ENCODE data around the gene LCA5L. TPM values are rescaled to one million over a fixed set of nuclear protein-coding genes. Genes with fewer than 3 reads are reported as not detected.

The LCA5L gene
- total and polyA plus RNA-seq, 2 experiments from 2014 or later, result 0.69 to 1.4 TPM

DNA sequence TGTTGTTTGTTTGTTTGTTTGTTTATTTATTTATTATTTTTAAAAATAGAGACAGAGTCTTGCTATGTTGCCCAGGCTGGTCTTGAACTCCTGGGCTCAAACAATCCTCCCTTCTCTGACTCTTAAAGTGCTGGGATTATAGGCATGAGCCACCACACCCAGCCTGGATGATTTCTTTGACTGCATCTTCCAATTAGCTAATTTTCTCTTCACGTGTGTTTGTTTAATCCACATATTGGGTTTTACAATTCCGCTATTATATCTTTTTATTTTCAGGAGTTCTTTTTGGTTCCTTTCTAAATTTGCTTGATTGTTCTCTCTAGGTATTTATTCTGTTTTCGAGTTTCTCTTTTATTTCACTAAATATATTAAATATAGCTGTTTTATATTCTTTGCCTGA lies 26.0 kb upstream of the LCA5L start:
- TF ChIP-seq POLR2AphosphoS5 (IDR thresholded peaks at IDR 0.05; ENCODE audit: low read depth) (no peak), JUNB (IDR thresholded peaks at IDR 0.05; ENCODE audit: unreplicated experiment) (no peak), ZNF114 (CRISPR knock-in tag; IDR thresholded peaks at IDR 0.05) (no peak), NANOG (IDR thresholded peaks at IDR 0.05; ENCODE audit: borderline replicate concordance) (no peak), EZH2phosphoT487 (IDR thresholded peaks at IDR 0.05; ENCODE audit: unreplicated experiment) (no peak), CREB1 (CRISPR knock-in tag; IDR thresholded peaks at IDR 0.05; ENCODE audit: low read depth) (no peak), ZNF331 (CRISPR knock-in tag; IDR thresholded peaks at IDR 0.05; ENCODE audit: low read depth) (no peak), STAT1 (IDR thresholded peaks at IDR 0.05; ENCODE audit: unreplicated experiment) (no peak), EZH2 (IDR thresholded peaks at IDR 0.05; ENCODE audit: low read depth, unreplicated experiment) (no peak)
- TF ChIP-seq, protein P1, sequence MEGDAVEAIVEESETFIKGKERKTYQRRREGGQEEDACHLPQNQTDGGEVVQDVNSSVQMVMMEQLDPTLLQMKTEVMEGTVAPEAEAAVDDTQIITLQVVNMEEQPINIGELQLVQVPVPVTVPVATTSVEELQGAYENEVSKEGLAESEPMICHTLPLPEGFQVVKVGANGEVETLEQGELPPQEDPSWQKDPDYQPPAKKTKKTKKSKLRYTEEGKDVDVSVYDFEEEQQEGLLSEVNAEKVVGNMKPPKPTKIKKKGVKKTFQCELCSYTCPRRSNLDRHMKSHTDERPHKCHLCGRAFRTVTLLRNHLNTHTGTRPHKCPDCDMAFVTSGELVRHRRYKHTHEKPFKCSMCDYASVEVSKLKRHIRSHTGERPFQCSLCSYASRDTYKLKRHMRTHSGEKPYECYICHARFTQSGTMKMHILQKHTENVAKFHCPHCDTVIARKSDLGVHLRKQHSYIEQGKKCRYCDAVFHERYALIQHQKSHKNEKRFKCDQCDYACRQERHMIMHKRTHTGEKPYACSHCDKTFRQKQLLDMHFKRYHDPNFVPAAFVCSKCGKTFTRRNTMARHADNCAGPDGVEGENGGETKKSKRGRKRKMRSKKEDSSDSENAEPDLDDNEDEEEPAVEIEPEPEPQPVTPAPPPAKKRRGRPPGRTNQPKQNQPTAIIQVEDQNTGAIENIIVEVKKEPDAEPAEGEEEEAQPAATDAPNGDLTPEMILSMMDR (conservative IDR thresholded peaks at IDR 0.05; ENCODE audit: low read depth in 2 of 2), result no peak
- TF ChIP-seq, protein P2, sequence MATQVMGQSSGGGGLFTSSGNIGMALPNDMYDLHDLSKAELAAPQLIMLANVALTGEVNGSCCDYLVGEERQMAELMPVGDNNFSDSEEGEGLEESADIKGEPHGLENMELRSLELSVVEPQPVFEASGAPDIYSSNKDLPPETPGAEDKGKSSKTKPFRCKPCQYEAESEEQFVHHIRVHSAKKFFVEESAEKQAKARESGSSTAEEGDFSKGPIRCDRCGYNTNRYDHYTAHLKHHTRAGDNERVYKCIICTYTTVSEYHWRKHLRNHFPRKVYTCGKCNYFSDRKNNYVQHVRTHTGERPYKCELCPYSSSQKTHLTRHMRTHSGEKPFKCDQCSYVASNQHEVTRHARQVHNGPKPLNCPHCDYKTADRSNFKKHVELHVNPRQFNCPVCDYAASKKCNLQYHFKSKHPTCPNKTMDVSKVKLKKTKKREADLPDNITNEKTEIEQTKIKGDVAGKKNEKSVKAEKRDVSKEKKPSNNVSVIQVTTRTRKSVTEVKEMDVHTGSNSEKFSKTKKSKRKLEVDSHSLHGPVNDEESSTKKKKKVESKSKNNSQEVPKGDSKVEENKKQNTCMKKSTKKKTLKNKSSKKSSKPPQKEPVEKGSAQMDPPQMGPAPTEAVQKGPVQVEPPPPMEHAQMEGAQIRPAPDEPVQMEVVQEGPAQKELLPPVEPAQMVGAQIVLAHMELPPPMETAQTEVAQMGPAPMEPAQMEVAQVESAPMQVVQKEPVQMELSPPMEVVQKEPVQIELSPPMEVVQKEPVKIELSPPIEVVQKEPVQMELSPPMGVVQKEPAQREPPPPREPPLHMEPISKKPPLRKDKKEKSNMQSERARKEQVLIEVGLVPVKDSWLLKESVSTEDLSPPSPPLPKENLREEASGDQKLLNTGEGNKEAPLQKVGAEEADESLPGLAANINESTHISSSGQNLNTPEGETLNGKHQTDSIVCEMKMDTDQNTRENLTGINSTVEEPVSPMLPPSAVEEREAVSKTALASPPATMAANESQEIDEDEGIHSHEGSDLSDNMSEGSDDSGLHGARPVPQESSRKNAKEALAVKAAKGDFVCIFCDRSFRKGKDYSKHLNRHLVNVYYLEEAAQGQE (IDR thresholded peaks at IDR 0.05; ENCODE audit: unreplicated experiment), result no peak
- TF ChIP-seq, protein P3, sequence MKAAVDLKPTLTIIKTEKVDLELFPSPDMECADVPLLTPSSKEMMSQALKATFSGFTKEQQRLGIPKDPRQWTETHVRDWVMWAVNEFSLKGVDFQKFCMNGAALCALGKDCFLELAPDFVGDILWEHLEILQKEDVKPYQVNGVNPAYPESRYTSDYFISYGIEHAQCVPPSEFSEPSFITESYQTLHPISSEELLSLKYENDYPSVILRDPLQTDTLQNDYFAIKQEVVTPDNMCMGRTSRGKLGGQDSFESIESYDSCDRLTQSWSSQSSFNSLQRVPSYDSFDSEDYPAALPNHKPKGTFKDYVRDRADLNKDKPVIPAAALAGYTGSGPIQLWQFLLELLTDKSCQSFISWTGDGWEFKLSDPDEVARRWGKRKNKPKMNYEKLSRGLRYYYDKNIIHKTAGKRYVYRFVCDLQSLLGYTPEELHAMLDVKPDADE (IDR thresholded peaks at IDR 0.05), result no peak
- TF ChIP-seq, protein P4, sequence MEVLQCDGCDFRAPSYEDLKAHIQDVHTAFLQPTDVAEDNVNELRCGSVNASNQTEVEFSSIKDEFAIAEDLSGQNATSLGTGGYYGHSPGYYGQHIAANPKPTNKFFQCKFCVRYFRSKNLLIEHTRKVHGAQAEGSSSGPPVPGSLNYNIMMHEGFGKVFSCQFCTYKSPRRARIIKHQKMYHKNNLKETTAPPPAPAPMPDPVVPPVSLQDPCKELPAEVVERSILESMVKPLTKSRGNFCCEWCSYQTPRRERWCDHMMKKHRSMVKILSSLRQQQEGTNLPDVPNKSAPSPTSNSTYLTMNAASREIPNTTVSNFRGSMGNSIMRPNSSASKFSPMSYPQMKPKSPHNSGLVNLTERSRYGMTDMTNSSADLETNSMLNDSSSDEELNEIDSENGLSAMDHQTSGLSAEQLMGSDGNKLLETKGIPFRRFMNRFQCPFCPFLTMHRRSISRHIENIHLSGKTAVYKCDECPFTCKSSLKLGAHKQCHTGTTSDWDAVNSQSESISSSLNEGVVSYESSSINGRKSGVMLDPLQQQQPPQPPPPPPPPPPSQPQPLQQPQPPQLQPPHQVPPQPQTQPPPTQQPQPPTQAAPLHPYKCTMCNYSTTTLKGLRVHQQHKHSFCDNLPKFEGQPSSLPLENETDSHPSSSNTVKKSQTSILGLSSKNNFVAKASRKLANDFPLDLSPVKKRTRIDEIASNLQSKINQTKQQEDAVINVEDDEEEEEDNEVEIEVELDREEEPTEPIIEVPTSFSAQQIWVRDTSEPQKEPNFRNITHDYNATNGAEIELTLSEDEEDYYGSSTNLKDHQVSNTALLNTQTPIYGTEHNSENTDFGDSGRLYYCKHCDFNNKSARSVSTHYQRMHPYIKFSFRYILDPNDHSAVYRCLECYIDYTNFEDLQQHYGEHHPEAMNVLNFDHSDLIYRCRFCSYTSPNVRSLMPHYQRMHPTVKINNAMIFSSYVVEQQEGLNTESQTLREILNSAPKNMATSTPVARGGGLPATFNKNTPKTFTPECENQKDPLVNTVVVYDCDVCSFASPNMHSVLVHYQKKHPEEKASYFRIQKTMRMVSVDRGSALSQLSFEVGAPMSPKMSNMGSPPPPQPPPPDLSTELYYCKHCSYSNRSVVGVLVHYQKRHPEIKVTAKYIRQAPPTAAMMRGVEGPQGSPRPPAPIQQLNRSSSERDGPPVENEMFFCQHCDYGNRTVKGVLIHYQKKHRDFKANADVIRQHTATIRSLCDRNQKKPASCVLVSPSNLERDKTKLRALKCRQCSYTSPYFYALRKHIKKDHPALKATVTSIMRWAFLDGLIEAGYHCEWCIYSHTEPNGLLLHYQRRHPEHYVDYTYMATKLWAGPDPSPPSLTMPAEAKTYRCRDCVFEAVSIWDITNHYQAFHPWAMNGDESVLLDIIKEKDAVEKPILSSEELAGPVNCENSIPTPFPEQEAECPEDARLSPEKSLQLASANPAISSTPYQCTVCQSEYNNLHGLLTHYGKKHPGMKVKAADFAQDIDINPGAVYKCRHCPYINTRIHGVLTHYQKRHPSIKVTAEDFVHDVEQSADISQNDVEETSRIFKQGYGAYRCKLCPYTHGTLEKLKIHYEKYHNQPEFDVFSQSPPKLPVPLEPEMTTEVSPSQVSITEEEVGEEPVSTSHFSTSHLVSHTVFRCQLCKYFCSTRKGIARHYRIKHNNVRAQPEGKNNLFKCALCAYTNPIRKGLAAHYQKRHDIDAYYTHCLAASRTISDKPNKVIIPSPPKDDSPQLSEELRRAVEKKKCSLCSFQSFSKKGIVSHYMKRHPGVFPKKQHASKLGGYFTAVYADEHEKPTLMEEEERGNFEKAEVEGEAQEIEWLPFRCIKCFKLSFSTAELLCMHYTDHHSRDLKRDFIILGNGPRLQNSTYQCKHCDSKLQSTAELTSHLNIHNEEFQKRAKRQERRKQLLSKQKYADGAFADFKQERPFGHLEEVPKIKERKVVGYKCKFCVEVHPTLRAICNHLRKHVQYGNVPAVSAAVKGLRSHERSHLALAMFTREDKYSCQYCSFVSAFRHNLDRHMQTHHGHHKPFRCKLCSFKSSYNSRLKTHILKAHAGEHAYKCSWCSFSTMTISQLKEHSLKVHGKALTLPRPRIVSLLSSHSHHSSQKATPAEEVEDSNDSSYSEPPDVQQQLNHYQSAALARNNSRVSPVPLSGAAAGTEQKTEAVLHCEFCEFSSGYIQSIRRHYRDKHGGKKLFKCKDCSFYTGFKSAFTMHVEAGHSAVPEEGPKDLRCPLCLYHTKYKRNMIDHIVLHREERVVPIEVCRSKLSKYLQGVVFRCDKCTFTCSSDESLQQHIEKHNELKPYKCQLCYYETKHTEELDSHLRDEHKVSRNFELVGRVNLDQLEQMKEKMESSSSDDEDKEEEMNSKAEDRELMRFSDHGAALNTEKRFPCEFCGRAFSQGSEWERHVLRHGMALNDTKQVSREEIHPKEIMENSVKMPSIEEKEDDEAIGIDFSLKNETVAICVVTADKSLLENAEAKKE (CRISPR knock-in tag; IDR thresholded peaks at IDR 0.05), result no peak
- Histone ChIP-seq H3K79me2 (replicated peaks; ENCODE audit: insufficient read depth) (no peaks in the 10 kb centered on the region), H3K27me3 (ENCODE audit: insufficient read depth) (no peaks in the 10 kb centered on the region), H3K4me3 (no peak overlapping the region), H4K20me1 (replicated peaks; ENCODE audit: insufficient read depth) (no peaks in the 10 kb centered on the region), H3F3A (replicated peaks; ENCODE audit: low read depth) (no peaks in the 10 kb centered on the region), H3K27ac (ENCODE audit: low read depth) (no peak overlapping the region), H3K4me1 (ENCODE audit: insufficient read depth) (peaks cover 3% of the 10 kb centered on the region), H3K9me2 (ENCODE audit: insufficient read depth) (peaks cover 8% of the 10 kb centered on the region), H3K36me3 (ENCODE audit: insufficient read depth) (no peaks in the 10 kb centered on the region), H2AFZ (no peak overlapping the region), H3K4me2 (no peak overlapping the region)
- H3K36me3 Mint-ChIP-seq (ENCODE audit: low read depth), result no peaks in the 10 kb centered on the region; the same call in 2 of the 3 replicates
- H3K27ac Mint-ChIP-seq, result no peak overlapping the region
- peaks cover 8% of the 10 kb centered on the region for H3K27me3 Mint-ChIP-seq (ENCODE audit: insufficient read depth, low read depth, poor library complexity)
- no peak for DNase-seq (ENCODE audit: low spot score)
- ATAC-seq, result no peak
- H3K9me3 Mint-ChIP-seq, result peaks cover 3% of the 10 kb centered on the region; the same call in 1 of the 3 replicates
- no peak overlapping the region for H3K4me3 Mint-ChIP-seq
- peaks cover 19% of the 10 kb centered on the region for H3K4me1 Mint-ChIP-seq
